NK-92 (cell line): ENCODE measurements around the gene ETV3.
"Not testable (repeated sequence)": the region's sequence is repeated elsewhere in the genome, so short reads cannot be mapped to it uniquely, and the experiment has no call there.

ENCODE experiments used
- DNase-seq: peaks from one replicate; lab custom pipeline; 2025; ENCODE audit not compliant: unreplicated experiment; lab: John Stamatoyannopoulos, UW

ETV3 gene

GRCh38 chr1:157113631-157114030, 24.6 kb downstream of the ETV3 start:
- no peak for DNase-seq

GRCh38 chr1:157113106-157113505, 25.1 kb downstream of the ETV3 start:
- DNase-seq = no peak

GRCh38 chr1:157112186-157112867, 25.9 kb downstream of the ETV3 start:
- no peak for DNase-seq

GRCh38 chr1:157111396-157112165, 26.6 kb downstream of the ETV3 start:
- no peak for DNase-seq

GRCh38 chr1:157110686-157111085, 27.5 kb downstream of the ETV3 start:
- no peak for DNase-seq

GRCh38 chr1:157110003-157110402, 28.2 kb downstream of the ETV3 start:
- no peak for DNase-seq

- no peak for DNase-seq
These were observed 29.7 kb downstream of the ETV3 start for GRCh38 chr1:157108448-157108847.

- no peak for DNase-seq
These were observed 30.5 kb downstream of the ETV3 start for GRCh38 chr1:157107702-157108101.

- DNase-seq = no peak
These were observed 31.4 kb downstream of the ETV3 start for GRCh38 chr1:157106813-157107189.

GRCh38 chr1:157105988-157106812, 32.0 kb downstream of the ETV3 start:
- no peak for DNase-seq

GRCh38 chr1:157105298-157105987, 32.8 kb downstream of the ETV3 start:
- no peak for DNase-seq

GRCh38 chr1:157104598-157105293, 33.4 kb downstream of the ETV3 start:
- no peak for DNase-seq

- DNase-seq = no peak
These were observed 34.9 kb downstream of the ETV3 start for GRCh38 chr1:157103268-157103667.

- DNase-seq = no peak
These were observed 37.0 kb downstream of the ETV3 start for GRCh38 chr1:157101149-157101548.

GRCh38 chr1:157099633-157100009, 38.6 kb downstream of the ETV3 start, which contains the start of gene ETV3L:
Gene ETV3L (minus strand): TSS chr1:157099808. CDS start chr1:157099523, 285 bp downstream.
- DNase-seq = no peak

- DNase-seq = not testable (repeated sequence)
These were observed 39.1 kb downstream of the ETV3 start for GRCh38 chr1:157098987-157099632.

GRCh38 chr1:157098519-157098918, 39.7 kb downstream of the ETV3 start:
- DNase-seq = no peak

GRCh38 chr1:157097692-157098091, 40.5 kb downstream of the ETV3 start:
- DNase-seq = no peak

GRCh38 chr1:157096881-157097280, 41.3 kb downstream of the ETV3 start:
- no peak for DNase-seq

GRCh38 chr1:157095551-157095950, 42.6 kb downstream of the ETV3 start:
- no peak for DNase-seq
